Testis (tissue), 3 donors: ENCODE data around the gene TRIM46. TPM values are rescaled to one million over a fixed set of nuclear protein-coding genes. Genes with fewer than 3 reads are reported as not detected.
A peak's percentile ranks its signal among the peaks of the same experiment; 100 is the strongest.

ENCODE experiments used
- DNase-seq: peaks from one replicate; pipeline ENCODE4 v3.0.0-alpha.2; 2019
- H3K27ac ChIP-seq, 2 donors: fragments of 200-600 bp; sonication (generic); one replicate each; pipeline ENCODE4 v1.5.1; 2019
- H3K27me3 ChIP-seq: fragments of 200-600 bp; sonication (generic); one replicate; pipeline ENCODE4 v1.5.1; 2019
- H3K36me3 ChIP-seq: fragments of 200-600 bp; sonication (generic); one replicate; pipeline ENCODE4 v1.5.1; 2017; ENCODE audit warnings: low read depth; ENCODE audit errors: missing control alignments
- H3K4me1 ChIP-seq: fragments of 200-600 bp; sonication (generic); one replicate; pipeline ENCODE4 v1.5.1; 2019
- H3K4me3 ChIP-seq, 2 donors: fragments of 200-600 bp; sonication (generic); one replicate each; pipeline ENCODE4 v1.5.1; 2017 to 2019
- H3K9me3 ChIP-seq: fragments of 200-600 bp; sonication (generic); one replicate; pipeline ENCODE4 v1.5.1; 2017
- POLR2A ChIP-seq: fragments of 450-650 bp; IDR thresholded peaks from one replicate; pipeline ENCODE4 v1.6.1; 2017; ENCODE audit warnings: antibody characterized with exemption, mild to moderate bottlenecking, moderate library complexity
- WGBS, 2 donors: methylation state at CpG; one replicate each; pipeline ENCODE4 v1.1.5; 2018; 5-methylcytosine and 5-hydroxymethylcytosine counted together
- intact Hi-C: fragments of 100-400 bp; cut with DNase I; formaldehyde crosslinking; loops from one replicate; pipeline ENCODE4 v1.15.1; 2023; ENCODE audit warnings: low total_unique reads
- polyA plus RNA-seq: library from polyadenylated mRNA; stranded (reverse); fragments of 350-450 nt; fragmentation: Illumina TruSeq; extraction: RNeasy Lipid Tissue Mini Kit (QIAGEN cat#74804); gene quantifications from one replicate; pipeline ENCODE4 v1.2.3, GENCODE V29; 2014; ENCODE audit warnings: low read depth, low replicate concordance; ENCODE audit not compliant: insufficient read depth
- total RNA-seq, 2 donors: library from RNA; depleted of rRNA; stranded (reverse); fragments of >200 nt; gene quantifications; one replicate each; pipeline ENCODE4 v1.2.3, GENCODE V29; 2016
- TF ChIP-seq, protein P1 (sequence below), 3 experiments: fragments of 450-650 bp in 2 of 3; fragments of 200-600 bp in 1 of 3; sonication (generic) in 1 of 3; IDR thresholded peaks; one replicate each; pipeline ENCODE4 v1.5.1; 2016 to 2019; ENCODE audit warnings: antibody characterized with exemption in 3 of 3, mild to moderate bottlenecking in 2 of 3, moderate library complexity in 1 of 3

TRIM46 gene
- total and polyA plus RNA-seq, 3 donors from 2014 or later, result 3.7 to 4.0 (median 3.9) TPM

DNA sequence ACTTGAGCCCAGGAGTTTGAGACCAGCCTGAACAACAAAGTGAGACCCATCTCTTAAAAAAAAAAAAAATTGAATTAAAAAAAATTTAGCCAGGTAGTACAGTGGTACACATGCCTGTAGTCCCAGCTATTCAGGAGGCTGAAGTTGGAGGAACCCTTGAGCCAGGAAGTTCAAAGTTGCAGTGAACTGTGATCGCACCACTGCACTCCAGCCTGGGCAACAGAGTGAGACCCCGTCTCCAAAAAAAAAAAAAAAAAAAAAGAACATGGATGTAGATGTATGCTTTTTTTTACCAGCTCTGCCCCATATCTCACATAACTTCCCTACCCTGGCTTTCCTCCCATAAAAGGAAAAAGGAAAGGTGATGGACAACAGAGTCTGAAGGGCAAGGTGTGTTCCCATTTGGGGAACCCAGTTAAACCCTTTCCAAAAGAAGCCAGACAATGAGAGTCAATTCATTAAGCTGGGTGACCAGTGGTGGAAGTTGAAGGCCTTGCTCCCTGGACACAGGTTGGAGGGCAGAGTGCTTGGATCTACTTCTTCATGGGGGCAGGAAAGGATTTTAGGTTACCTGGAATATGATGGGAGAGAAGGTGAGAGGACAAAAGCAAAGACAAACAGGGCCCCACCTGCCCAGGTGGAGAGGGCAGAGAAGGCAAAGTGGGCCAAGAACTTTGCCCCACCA is 3.4 kb upstream of the TRIM46 start:
- H3K27ac ChIP-seq, result no peak overlapping the region
- intact Hi-C loops, result no loop called here
- H3K4me1 ChIP-seq, result peaks cover 28% of the 10 kb centered on the region
- no peak for DNase-seq
- no peaks in the 10 kb centered on the region for H3K27me3 ChIP-seq
- 90 to 91% methylated on average over 2 of the region's 2 CpGs for WGBS, 2 donors
- no peaks in the 10 kb centered on the region for H3K36me3 ChIP-seq
- no peak overlapping the region for H3K4me3 ChIP-seq
- TF ChIP-seq POLR2A, result no peak
- TF ChIP-seq, protein P1, sequence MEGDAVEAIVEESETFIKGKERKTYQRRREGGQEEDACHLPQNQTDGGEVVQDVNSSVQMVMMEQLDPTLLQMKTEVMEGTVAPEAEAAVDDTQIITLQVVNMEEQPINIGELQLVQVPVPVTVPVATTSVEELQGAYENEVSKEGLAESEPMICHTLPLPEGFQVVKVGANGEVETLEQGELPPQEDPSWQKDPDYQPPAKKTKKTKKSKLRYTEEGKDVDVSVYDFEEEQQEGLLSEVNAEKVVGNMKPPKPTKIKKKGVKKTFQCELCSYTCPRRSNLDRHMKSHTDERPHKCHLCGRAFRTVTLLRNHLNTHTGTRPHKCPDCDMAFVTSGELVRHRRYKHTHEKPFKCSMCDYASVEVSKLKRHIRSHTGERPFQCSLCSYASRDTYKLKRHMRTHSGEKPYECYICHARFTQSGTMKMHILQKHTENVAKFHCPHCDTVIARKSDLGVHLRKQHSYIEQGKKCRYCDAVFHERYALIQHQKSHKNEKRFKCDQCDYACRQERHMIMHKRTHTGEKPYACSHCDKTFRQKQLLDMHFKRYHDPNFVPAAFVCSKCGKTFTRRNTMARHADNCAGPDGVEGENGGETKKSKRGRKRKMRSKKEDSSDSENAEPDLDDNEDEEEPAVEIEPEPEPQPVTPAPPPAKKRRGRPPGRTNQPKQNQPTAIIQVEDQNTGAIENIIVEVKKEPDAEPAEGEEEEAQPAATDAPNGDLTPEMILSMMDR (IDR thresholded peaks at IDR 0.05), result no peak
- H3K9me3 ChIP-seq, result no peaks in the 10 kb centered on the region

- Histone ChIP-seq H3K27ac (no peak overlapping the region), H3K4me3 (no peak overlapping the region), H3K9me3 (no peaks in the 10 kb centered on the region), H3K36me3 (no peaks in the 10 kb centered on the region), H3K4me1 (peaks cover 28% of the 10 kb centered on the region), H3K27me3 (no peaks in the 10 kb centered on the region)
- 80 to 93% methylated on average over 7 of the region's 7 CpGs for WGBS, 2 donors
- DNase-seq, result no peak
- no peak for TF ChIP-seq POLR2A
- TF ChIP-seq, protein P1 (IDR thresholded peaks at IDR 0.05), result no peak
- intact Hi-C loops, result no loop called here
These were observed 2.8 kb upstream of the TRIM46 start for GRCh38 chr1:155170806-155171205.

- Histone ChIP-seq H3K27me3 (no peaks in the 10 kb centered on the region), H3K36me3 (no peaks in the 10 kb centered on the region), H3K9me3 (no peaks in the 10 kb centered on the region), H3K4me3 (peak overlapping the region; percentile 92 to 98), H3K4me1 (peaks cover 26% of the 10 kb centered on the region), H3K27ac (peak overlapping the region; percentile 94 to 97)
- no peak for DNase-seq
- WGBS, 2 donors, result 30 to 33% methylated on average over 8 of the region's 8 CpGs
- intact Hi-C loops, result no loop called here
- no peak for TF ChIP-seq POLR2A
- TF ChIP-seq, protein P1 (IDR thresholded peaks at IDR 0.05), result no peak
These were observed 1.6 kb upstream of the TRIM46 start for GRCh38 chr1:155171836-155172731.

- Histone ChIP-seq H3K27me3 (no peaks in the 10 kb centered on the region), H3K4me1 (peaks cover 18% of the 10 kb centered on the region), H3K9me3 (no peaks in the 10 kb centered on the region), H3K36me3 (no peaks in the 10 kb centered on the region), H3K27ac (peak within 1 kb of the TSS; percentile 94 to 97), H3K4me3 (peak within 1 kb of the TSS; percentile 92 to 98)
- intact Hi-C loops, result no loop called here
- DNase-seq, result peak; percentile 95
- TF ChIP-seq, protein P1 (IDR thresholded peaks at IDR 0.05), result peak; percentile 93 to 100 (median 99)
- no peak for TF ChIP-seq POLR2A
- 0% methylated on average over 40 to 52 of the region's 57 CpGs for WGBS, 2 donors
These were observed 744 bp upstream of the TRIM46 start, which contains the start of gene KRTCAP2 for GRCh38 chr1:155172732-155173477. TSS of gene KRTCAP2 (minus strand) at chr1:155173304. CDS start at chr1:155173224, 80 bp downstream.
